Measurements from ENCODE around the gene PTPN1.

DNA sequence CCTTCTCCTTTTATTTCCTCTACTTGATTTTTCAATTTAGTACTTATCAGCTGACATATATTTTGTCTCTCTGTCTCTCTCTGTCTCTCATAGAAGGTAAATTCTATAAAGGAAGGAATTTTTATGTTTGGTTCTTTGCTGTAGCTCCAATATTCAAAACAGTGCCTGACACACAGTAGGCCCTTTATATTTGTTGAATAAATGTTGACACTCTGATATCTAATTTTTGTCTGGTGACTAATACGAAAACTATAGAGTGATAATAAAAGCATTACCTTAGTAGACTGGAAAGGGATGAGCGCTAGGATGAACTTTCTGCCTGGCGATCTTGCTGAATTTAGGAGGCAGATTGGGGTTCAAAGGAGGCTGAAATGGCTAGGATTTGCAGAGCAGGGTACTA lies 42.8 kb downstream of the PTPN1 start:
- TF ChIP-seq, protein P1, sequence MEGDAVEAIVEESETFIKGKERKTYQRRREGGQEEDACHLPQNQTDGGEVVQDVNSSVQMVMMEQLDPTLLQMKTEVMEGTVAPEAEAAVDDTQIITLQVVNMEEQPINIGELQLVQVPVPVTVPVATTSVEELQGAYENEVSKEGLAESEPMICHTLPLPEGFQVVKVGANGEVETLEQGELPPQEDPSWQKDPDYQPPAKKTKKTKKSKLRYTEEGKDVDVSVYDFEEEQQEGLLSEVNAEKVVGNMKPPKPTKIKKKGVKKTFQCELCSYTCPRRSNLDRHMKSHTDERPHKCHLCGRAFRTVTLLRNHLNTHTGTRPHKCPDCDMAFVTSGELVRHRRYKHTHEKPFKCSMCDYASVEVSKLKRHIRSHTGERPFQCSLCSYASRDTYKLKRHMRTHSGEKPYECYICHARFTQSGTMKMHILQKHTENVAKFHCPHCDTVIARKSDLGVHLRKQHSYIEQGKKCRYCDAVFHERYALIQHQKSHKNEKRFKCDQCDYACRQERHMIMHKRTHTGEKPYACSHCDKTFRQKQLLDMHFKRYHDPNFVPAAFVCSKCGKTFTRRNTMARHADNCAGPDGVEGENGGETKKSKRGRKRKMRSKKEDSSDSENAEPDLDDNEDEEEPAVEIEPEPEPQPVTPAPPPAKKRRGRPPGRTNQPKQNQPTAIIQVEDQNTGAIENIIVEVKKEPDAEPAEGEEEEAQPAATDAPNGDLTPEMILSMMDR (IDR thresholded peaks at IDR 0.05): no peak
- no peak for TF ChIP-seq POLR2A (IDR thresholded peaks at IDR 0.05)

Measured in Peyer's patch (tissue), 4 donors.